ENCODE data around the gene WDR18. TPM values are rescaled to one million over a fixed set of nuclear protein-coding genes. Genes with fewer than 3 reads are reported as not detected.
"Not testable (repeated sequence)": the region's sequence is repeated elsewhere in the genome, so short reads cannot be mapped to it uniquely, and the experiment has no call there.

WDR18 gene
- total RNA-seq, 1 experiment from 2014 or later = 56.7 TPM

- peak within 1 kb of the TSS; percentile 92 for H3K9ac ChIP-seq (ENCODE audit: low read length)
- peak within 1 kb of the TSS; percentile 93 for H3K4me3 ChIP-seq (ENCODE audit: low read length)
- intact Hi-C loops (cut with micrococcal nuclease) = no loop called here
- no peaks in the 10 kb centered on the region for H3K9me3 ChIP-seq (ENCODE audit: low read length)
- POLR2A ChIA-PET (ENCODE audit: unreplicated experiment) = interaction anchor here (0.6 kb wide), 2 partner anchors 160 to 172 kb away, joined by 3 read pairs; no protein-coding TSS in a partner anchor
- TF ChIP-seq EZH2phosphoT487 (IDR thresholded peaks at IDR 0.05; ENCODE audit: borderline replicate concordance, low read length) (no peak), CTCF (conservative IDR thresholded peaks at IDR 0.05; ENCODE audit: low read depth, low read length) (no peak), EZH2 (IDR thresholded peaks at IDR 0.05; ENCODE audit: low read length, unreplicated experiment) (no peak)
- H2AFZ ChIP-seq (ENCODE audit: low read length) = 0 out of 2 replicates have a peak within 1 kb of the TSS, but pooled peaks have one; percentile 12
- peaks cover 40% of the 10 kb centered on the region for H4K20me1 ChIP-seq (ENCODE audit: low read length)
- peaks cover 22% of the 10 kb centered on the region for H3K4me1 ChIP-seq (ENCODE audit: insufficient read depth, low read length)
- no peaks in the 10 kb centered on the region for H3F3A ChIP-seq (ENCODE audit: low read length, unreplicated experiment)
- CTCF ChIA-PET = no interaction called here
- peak within 1 kb of the TSS; percentile 97 for H3K4me2 ChIP-seq (ENCODE audit: low read length)
- H3K9me2 ChIP-seq (replicated peaks; ENCODE audit: low read length) = no peaks in the 10 kb centered on the region
- no peaks in the 10 kb centered on the region for H3K36me3 ChIP-seq (ENCODE audit: low read depth, low read length)
- H3K27ac ChIP-seq (ENCODE audit: low read length) = peak within 1 kb of the TSS; percentile 39
- ATAC-seq (peak; percentile 76), DNase-seq (peak; percentile 93)
- H3K79me2 ChIP-seq (ENCODE audit: low read length) = peaks cover 50% of the 10 kb centered on the region
- H3K27me3 ChIP-seq (ENCODE audit: low read length) = no peaks in the 10 kb centered on the region
- BruUV-seq (replicated peaks) = no TSS peak
These were observed 36.8 kb downstream of the WDR18 start, which contains the start of gene TMEM259 for GRCh38 chr19:1020868-1021425. Gene TMEM259, minus strand, starts transcription at chr19:1021123. Its CDS starts 127 bp downstream, at chr19:1020996.

- H3K9ac ChIP-seq (ENCODE audit: low read length); H3F3A ChIP-seq (ENCODE audit: low read length, unreplicated experiment); POLR2A ChIA-PET (ENCODE audit: unreplicated experiment); DNase-seq; H3K4me3 ChIP-seq (ENCODE audit: low read length); H3K4me1 ChIP-seq (ENCODE audit: insufficient read depth, low read length); H3K27me3 ChIP-seq (ENCODE audit: low read length); H3K4me2 ChIP-seq (ENCODE audit: low read length); H3K9me2 ChIP-seq (replicated peaks; ENCODE audit: low read length); CTCF ChIA-PET; ATAC-seq; H3K27ac ChIP-seq (ENCODE audit: low read length); intact Hi-C loops (cut with micrococcal nuclease); H3K9me3 ChIP-seq (ENCODE audit: low read length); H2AFZ ChIP-seq (ENCODE audit: low read length); H3K36me3 ChIP-seq (ENCODE audit: low read depth, low read length); BruUV-seq (replicated peaks): not testable (repeated sequence)
- H4K20me1 ChIP-seq (ENCODE audit: low read length) = peaks cover 14% of the 10 kb centered on the region
- H3K79me2 ChIP-seq (ENCODE audit: low read length) = peaks cover 39% of the 10 kb centered on the region
These were observed 39.7 kb downstream of the WDR18 start for GRCh38 chr19:1023883-1024188.

GRCh38 chr19:1025080-1025479 lies 40.9 kb downstream of the WDR18 start:
- H2AFZ ChIP-seq (ENCODE audit: low read length); H3K36me3 ChIP-seq (ENCODE audit: low read depth, low read length); H3K9me2 ChIP-seq (replicated peaks; ENCODE audit: low read length); H3K27ac ChIP-seq (ENCODE audit: low read length); ATAC-seq; H4K20me1 ChIP-seq (ENCODE audit: low read length); H3K9me3 ChIP-seq (ENCODE audit: low read length); CTCF ChIA-PET; DNase-seq; H3K4me1 ChIP-seq (ENCODE audit: insufficient read depth, low read length); H3K27me3 ChIP-seq (ENCODE audit: low read length); H3K4me3 ChIP-seq (ENCODE audit: low read length); H3K4me2 ChIP-seq (ENCODE audit: low read length); BruUV-seq (replicated peaks); H3F3A ChIP-seq (ENCODE audit: low read length, unreplicated experiment); H3K9ac ChIP-seq (ENCODE audit: low read length): not testable (repeated sequence)
- POLR2A ChIA-PET (ENCODE audit: unreplicated experiment) = interaction anchor here (0.6 kb wide), 1 partner anchor 18 kb away, joined by 6 read pairs; no protein-coding TSS in a partner anchor
- intact Hi-C loops (cut with micrococcal nuclease) = loop anchor here (5.0 kb wide), 1 partner anchor 77 kb away; the partner anchor contains the start of gene GPX4
- peaks cover 37% of the 10 kb centered on the region for H3K79me2 ChIP-seq (ENCODE audit: low read length)
